SK-N-SH treated with all-trans-retinoic acid at 6 μM for 48 hours (cell line): ENCODE data around the gene SEMA4B.
A peak's percentile ranks its signal among the peaks of the same experiment; 100 is the strongest.

Experiments used
- ATAC-seq: fragments of 200-7000 bp; cut with Tn5 transposase; 3 replicates; pipeline ENCODE4 v1.9.1; 2020; ENCODE audit warnings: mild to moderate bottlenecking, moderate library complexity
- ARNTL ChIP-seq: fragments of 450-650 bp; formaldehyde crosslinking; IDR thresholded peaks from 2 replicates; pipeline ENCODE4 v1.5.0; 2020; ENCODE audit warnings: low read depth, mild to moderate bottlenecking, moderate library complexity, borderline replicate concordance
- BACH2 ChIP-seq: fragments of 250-450 bp; sonication (Bioruptor Pico); IDR thresholded peaks from 2 replicates; pipeline ENCODE4 v1.9.0; 2021; ENCODE audit warnings: mild to moderate bottlenecking, borderline replicate concordance
- CREB5 ChIP-seq: fragments of 250-450 bp; sonication (Bioruptor Pico); IDR thresholded peaks from 2 replicates; pipeline ENCODE4 v1.5.1; 2020; ENCODE audit warnings: low read depth, mild to moderate bottlenecking, moderate library complexity
- GLIS3 ChIP-seq: fragments of 250-450 bp; sonication (Bioruptor Pico); IDR thresholded peaks from 2 replicates; pipeline ENCODE4 v1.5.0; 2020; ENCODE audit warnings: mild to moderate bottlenecking, moderate library complexity
- ISL1 ChIP-seq: fragments of 250-450 bp; sonication (Bioruptor Pico); IDR thresholded peaks from 2 replicates; pipeline ENCODE4 v2.1.2; 2022; ENCODE audit warnings: mild to moderate bottlenecking, moderate library complexity
- OSR1 ChIP-seq: fragments of 250-450 bp; sonication (Bioruptor Pico); IDR thresholded peaks from 2 replicates; pipeline ENCODE4 v1.8.0; 2022; ENCODE audit warnings: moderate library complexity, mild to moderate bottlenecking, inconsistent platforms
- PPARA ChIP-seq: fragments of 250-450 bp; sonication (Bioruptor Pico); IDR thresholded peaks from 2 replicates; pipeline ENCODE4 v1.5.0; 2020; ENCODE audit warnings: mild to moderate bottlenecking, borderline replicate concordance
- RARB ChIP-seq: fragments of 250-450 bp; sonication (Bioruptor Pico); IDR thresholded peaks from 2 replicates; pipeline ENCODE4 v1.8.0; 2021; ENCODE audit warnings: mild to moderate bottlenecking, moderate library complexity
- SNAI2 ChIP-seq: fragments of 250-450 bp; sonication (Bioruptor Pico); IDR thresholded peaks from 2 replicates; pipeline ENCODE4 v1.5.0; 2020; ENCODE audit warnings: mild to moderate bottlenecking, moderate library complexity
- TCF4 ChIP-seq: fragments of 250-450 bp; sonication (Bioruptor Pico); IDR thresholded peaks from 2 replicates; pipeline ENCODE4 v1.8.0; 2021; ENCODE audit warnings: mild to moderate bottlenecking, moderate library complexity, borderline replicate concordance
- TOX ChIP-seq: fragments of 250-450 bp; sonication (Bioruptor Pico); IDR thresholded peaks from 2 replicates; pipeline ENCODE4 v1.8.0; 2021; ENCODE audit warnings: mild to moderate bottlenecking, moderate library complexity, borderline replicate concordance
- ZC3H10 ChIP-seq: fragments of 250-450 bp; sonication (Bioruptor Pico); IDR thresholded peaks from 2 replicates; pipeline ENCODE4 v1.5.1; 2021; ENCODE audit warnings: mild to moderate bottlenecking, moderate library complexity
- ZFP3 ChIP-seq: fragments of 250-450 bp; sonication (Bioruptor Pico); IDR thresholded peaks from 2 replicates; pipeline ENCODE4 v1.5.0; 2020; ENCODE audit warnings: mild to moderate bottlenecking, moderate library complexity
- ZFP30 ChIP-seq: fragments of 450-650 bp; formaldehyde crosslinking; IDR thresholded peaks from 2 replicates; pipeline ENCODE4 v1.5.0; 2022; ENCODE audit warnings: mild to moderate bottlenecking, moderate library complexity
- ZNF70 ChIP-seq: fragments of 450-650 bp; formaldehyde crosslinking; IDR thresholded peaks from 2 replicates; pipeline ENCODE4 v1.5.0; 2020; ENCODE audit warnings: mild to moderate bottlenecking, moderate library complexity
- ZNF8 ChIP-seq: fragments of 450-650 bp; formaldehyde crosslinking; IDR thresholded peaks from 2 replicates; pipeline ENCODE4 v1.5.0; 2020; ENCODE audit warnings: mild to moderate bottlenecking, moderate library complexity
- TF ChIP-seq, protein P1 (sequence below): fragments of 250-450 bp; sonication (Bioruptor Pico); IDR thresholded peaks from 2 replicates; pipeline ENCODE4 v1.5.0; 2020; ENCODE audit warnings: mild to moderate bottlenecking, moderate library complexity
- TF ChIP-seq, protein P2 (sequence below): fragments of 250-450 bp; sonication (Bioruptor Pico); IDR thresholded peaks from 2 replicates; pipeline ENCODE4 v1.8.0; 2021; ENCODE audit warnings: low read depth, mild to moderate bottlenecking, moderate library complexity, borderline replicate concordance

The SEMA4B gene

DNA sequence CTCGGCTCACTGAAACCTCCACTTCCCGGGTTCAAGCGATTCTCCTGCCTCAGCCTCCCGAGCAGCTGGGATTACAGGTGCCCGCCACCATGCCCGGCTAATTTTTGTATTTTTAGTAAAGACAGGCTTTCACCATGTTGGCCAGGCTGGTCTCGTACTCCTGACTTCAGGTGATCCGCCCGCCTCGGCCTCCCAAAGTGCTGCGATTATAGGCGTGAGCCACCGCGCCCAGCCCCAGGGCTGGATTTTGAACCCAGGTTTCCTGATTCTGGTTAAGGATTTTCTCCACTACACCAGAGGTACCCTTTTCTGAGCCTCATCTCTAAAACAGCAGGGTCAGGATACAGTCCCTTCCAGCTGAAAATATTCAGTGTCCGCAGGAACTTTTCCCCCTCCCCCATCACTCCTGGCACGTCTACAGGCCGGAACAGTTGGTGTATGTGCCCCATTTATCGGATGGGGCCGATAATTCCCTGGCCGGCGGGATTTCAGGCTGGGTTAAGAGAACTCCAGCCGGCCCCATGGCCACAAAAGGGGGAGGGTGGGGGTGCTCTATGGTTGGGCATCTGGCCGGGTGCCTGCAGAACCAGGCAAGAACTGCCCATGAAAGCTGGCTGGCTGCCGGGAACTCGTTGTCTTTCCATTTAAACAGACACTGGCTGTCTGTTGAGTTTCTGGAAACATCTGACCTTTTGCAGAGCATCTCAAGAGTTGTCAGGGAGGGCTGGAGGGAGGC, 26.8 kb upstream of the SEMA4B start:
- TF ChIP-seq, protein P1, sequence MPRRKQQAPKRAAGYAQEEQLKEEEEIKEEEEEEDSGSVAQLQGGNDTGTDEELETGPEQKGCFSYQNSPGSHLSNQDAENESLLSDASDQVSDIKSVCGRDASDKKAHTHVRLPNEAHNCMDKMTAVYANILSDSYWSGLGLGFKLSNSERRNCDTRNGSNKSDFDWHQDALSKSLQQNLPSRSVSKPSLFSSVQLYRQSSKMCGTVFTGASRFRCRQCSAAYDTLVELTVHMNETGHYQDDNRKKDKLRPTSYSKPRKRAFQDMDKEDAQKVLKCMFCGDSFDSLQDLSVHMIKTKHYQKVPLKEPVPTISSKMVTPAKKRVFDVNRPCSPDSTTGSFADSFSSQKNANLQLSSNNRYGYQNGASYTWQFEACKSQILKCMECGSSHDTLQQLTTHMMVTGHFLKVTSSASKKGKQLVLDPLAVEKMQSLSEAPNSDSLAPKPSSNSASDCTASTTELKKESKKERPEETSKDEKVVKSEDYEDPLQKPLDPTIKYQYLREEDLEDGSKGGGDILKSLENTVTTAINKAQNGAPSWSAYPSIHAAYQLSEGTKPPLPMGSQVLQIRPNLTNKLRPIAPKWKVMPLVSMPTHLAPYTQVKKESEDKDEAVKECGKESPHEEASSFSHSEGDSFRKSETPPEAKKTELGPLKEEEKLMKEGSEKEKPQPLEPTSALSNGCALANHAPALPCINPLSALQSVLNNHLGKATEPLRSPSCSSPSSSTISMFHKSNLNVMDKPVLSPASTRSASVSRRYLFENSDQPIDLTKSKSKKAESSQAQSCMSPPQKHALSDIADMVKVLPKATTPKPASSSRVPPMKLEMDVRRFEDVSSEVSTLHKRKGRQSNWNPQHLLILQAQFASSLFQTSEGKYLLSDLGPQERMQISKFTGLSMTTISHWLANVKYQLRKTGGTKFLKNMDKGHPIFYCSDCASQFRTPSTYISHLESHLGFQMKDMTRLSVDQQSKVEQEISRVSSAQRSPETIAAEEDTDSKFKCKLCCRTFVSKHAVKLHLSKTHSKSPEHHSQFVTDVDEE (CRISPR knock-in tag): no peak
- no peak for TF ChIP-seq ZNF8 (CRISPR knock-in tag)
- TF ChIP-seq, protein P2, sequence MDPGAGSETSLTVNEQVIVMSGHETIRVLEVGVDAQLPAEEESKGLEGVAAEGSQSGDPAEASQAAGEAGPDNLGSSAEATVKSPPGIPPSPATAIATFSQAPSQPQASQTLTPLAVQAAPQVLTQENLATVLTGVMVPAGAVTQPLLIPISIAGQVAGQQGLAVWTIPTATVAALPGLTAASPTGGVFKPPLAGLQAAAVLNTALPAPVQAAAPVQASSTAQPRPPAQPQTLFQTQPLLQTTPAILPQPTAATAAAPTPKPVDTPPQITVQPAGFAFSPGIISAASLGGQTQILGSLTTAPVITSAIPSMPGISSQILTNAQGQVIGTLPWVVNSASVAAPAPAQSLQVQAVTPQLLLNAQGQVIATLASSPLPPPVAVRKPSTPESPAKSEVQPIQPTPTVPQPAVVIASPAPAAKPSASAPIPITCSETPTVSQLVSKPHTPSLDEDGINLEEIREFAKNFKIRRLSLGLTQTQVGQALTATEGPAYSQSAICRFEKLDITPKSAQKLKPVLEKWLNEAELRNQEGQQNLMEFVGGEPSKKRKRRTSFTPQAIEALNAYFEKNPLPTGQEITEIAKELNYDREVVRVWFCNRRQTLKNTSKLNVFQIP (CRISPR knock-in tag): no peak
- no peak for TF ChIP-seq BACH2 (CRISPR knock-in tag)
- no peak for TF ChIP-seq GLIS3 (CRISPR knock-in tag)
- TF ChIP-seq ZFP3: peak; percentile 89
- 0 out of 2 replicates have a peak, but pooled peaks have one; percentile 13 for TF ChIP-seq ZNF70 (CRISPR knock-in tag)
- TF ChIP-seq RARB (CRISPR knock-in tag): no peak
- TF ChIP-seq OSR1 (CRISPR knock-in tag): no peak
- TF ChIP-seq TCF4: peak; percentile 63; the same call in 1 of the 2 replicates
- no peak for TF ChIP-seq ZFP30
- ATAC-seq: peak; percentile 86

GRCh38 chr15:90177012-90177411, 24.1 kb upstream of the SEMA4B start:
- ATAC-seq: no peak

GRCh38 chr15:90178468-90179435, 22.4 kb upstream of the SEMA4B start:
- TF ChIP-seq ZFP30: no peak
- TF ChIP-seq ZNF8 (CRISPR knock-in tag): no peak
- TF ChIP-seq PPARA (CRISPR knock-in tag): no peak
- no peak for ATAC-seq

More at GRCh38 chr15:90177012-90177411, 24.1 kb upstream of the SEMA4B start:
- TF ChIP-seq SNAI2 (no peak), ARNTL (no peak), OSR1 (CRISPR knock-in tag) (no peak), TOX (CRISPR knock-in tag) (no peak), ZNF8 (CRISPR knock-in tag) (no peak), ZC3H10 (no peak), GLIS3 (CRISPR knock-in tag) (no peak), ISL1 (CRISPR knock-in tag) (no peak), RARB (CRISPR knock-in tag) (no peak)
- TF ChIP-seq, protein P1 (CRISPR knock-in tag): no peak

GRCh38 chr15:90181776-90182175, 19.4 kb upstream of the SEMA4B start:
- TF ChIP-seq CREB5 (no peak), TOX (CRISPR knock-in tag) (no peak), ARNTL (no peak), ISL1 (CRISPR knock-in tag) (no peak), ZNF70 (CRISPR knock-in tag) (no peak), OSR1 (CRISPR knock-in tag) (no peak), ZFP3 (no peak)
- TF ChIP-seq, protein P2 (CRISPR knock-in tag): no peak
- no peak for ATAC-seq
